Prostate gland (tissue), 2 donors: ENCODE data around the gene ASCL1. TPM values are rescaled to one million over a fixed set of nuclear protein-coding genes. Genes with fewer than 3 reads are reported as not detected.

Experiments used
- DNase-seq: peaks from one replicate; pipeline ENCODE4 v3.0.0-alpha.2; 2019; ENCODE audit warnings: low spot score
- H3K27ac ChIP-seq, 2 donors: fragments of 200-600 bp; sonication (generic); 2 replicates each; pipeline ENCODE4 v1.5.1; 2017 to 2019
- H3K27me3 ChIP-seq: fragments of 200-600 bp; sonication (generic); replicated peaks from 2 replicates; pipeline ENCODE4 v1.5.1; 2019; ENCODE audit not compliant: insufficient read depth
- H3K36me3 ChIP-seq, 2 donors: fragments of 200-600 bp; sonication (generic); 1 replicate in 1 of 2; 2 replicates in 1 of 2; pipeline versions ENCODE4 v1.5.1 to v1.8.1; 2017 to 2019
- H3K4me1 ChIP-seq: fragments of 200-600 bp; sonication (generic); replicated peaks from 2 replicates; pipeline ENCODE4 v1.5.1; 2019
- H3K4me3 ChIP-seq, 2 donors: fragments of 200-600 bp; sonication (generic); 2 replicates each; pipeline ENCODE4 v1.5.1; 2017 to 2019
- H3K9me3 ChIP-seq: fragments of 200-600 bp; sonication (generic); 2 replicates; pipeline ENCODE4 v1.5.1; 2017
- POLR2A ChIP-seq: fragments of 450-650 bp; IDR thresholded peaks from one replicate; pipeline ENCODE4 v1.6.1; 2016; ENCODE audit warnings: antibody characterized with exemption, mild to moderate bottlenecking
- POLR2AphosphoS5 ChIP-seq: sonication (generic); formaldehyde crosslinking; IDR thresholded peaks from one replicate; pipeline ENCODE4 v1.6.1; 2017; ENCODE audit warnings: antibody characterized with exemption
- WGBS: methylation state at CpG from one replicate; pipeline ENCODE4 v1.1.5; 2018; 5-methylcytosine and 5-hydroxymethylcytosine counted together
- intact Hi-C: fragments of 100-400 bp; cut with DNase I; formaldehyde crosslinking; loops from one replicate; pipeline ENCODE4 v1.14.2; 2022
- total RNA-seq, 2 donors: library from RNA; depleted of rRNA; stranded (reverse); fragments of >200 nt; gene quantifications; one replicate each; pipeline ENCODE4 v1.1.0, GENCODE V29; 2016
- TF ChIP-seq, protein P1 (sequence below), 4 experiments: fragments of 200-600 bp in 2 of 4; fragments of 450-650 bp in 2 of 4; sonication (generic) in 2 of 4; IDR thresholded peaks; 1 replicate in 3 of 4; 2 replicates in 1 of 4; pipeline ENCODE4 v1.5.1; 2016 to 2019; ENCODE audit warnings: antibody characterized with exemption in 4 of 4, mild to moderate bottlenecking in 2 of 4, moderate library complexity in 2 of 4

ASCL1 gene
- total RNA-seq, 2 donors from 2014 or later, result 0.34 to 0.50 TPM

DNA sequence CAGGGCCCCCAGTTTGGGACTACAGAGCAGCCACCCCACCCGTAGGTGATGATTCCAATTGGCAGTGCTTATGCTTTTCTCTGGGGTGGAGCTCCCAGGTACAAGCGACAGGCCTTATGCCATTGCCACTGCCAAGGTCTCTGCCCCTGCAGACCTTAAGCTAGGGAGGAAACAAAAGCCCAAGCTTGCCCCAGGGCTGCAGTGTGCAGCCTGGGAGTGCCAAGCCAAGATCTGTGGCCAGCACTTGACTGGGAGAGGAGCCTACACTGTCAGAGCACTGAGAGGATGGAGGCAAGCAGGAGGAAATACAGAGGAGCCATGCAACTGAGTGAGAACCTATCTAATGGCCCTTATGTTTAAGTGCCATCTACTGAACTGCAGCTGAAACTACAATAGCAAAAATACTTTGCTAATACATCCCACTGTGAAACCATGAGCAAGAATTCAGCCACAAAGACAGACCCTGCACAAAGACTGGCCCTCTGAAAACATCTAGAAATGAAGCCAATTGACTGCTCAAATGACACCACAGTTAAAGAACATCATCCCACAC lies 17.7 kb upstream of the ASCL1 start:
- Histone ChIP-seq H3K27me3 (no peaks in the 10 kb centered on the region), H3K27ac (no peak overlapping the region), H3K9me3 (no peaks in the 10 kb centered on the region), H3K4me1 (no peaks in the 10 kb centered on the region), H3K36me3 (no peaks in the 10 kb centered on the region), H3K4me3 (no peak overlapping the region)
- 89% methylated on average over 2 of the region's 2 CpGs for WGBS
- no peak for TF ChIP-seq POLR2AphosphoS5
- no peak for DNase-seq
- intact Hi-C loops, result no loop called here

DNA sequence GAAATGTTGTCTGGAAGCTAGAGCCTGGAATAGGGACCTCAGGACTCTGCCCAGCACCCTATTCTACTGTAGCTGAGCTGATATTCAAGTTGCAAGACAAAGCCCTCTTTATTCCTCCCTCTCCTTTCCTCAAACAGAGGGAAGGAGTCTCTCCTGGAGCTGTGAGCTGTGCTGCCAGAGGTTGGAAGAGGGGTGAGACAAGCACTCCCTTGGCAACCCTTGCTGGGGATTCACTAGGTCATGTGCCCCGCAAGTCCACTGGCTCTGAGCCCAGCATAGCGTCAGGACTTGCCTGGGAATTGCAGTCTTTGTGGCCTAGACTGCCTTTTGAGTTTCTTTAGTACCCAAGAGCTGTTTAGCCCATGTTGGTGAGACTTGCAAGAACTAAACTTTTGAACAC lies 11.4 kb upstream of the ASCL1 start:
- WGBS, result 35% methylated on average over 2 of the region's 2 CpGs
- no peak for DNase-seq
- intact Hi-C loops, result loop anchor here (5.0 kb wide), 1 partner anchor 601 kb away; no protein-coding TSS in a partner anchor

DNA sequence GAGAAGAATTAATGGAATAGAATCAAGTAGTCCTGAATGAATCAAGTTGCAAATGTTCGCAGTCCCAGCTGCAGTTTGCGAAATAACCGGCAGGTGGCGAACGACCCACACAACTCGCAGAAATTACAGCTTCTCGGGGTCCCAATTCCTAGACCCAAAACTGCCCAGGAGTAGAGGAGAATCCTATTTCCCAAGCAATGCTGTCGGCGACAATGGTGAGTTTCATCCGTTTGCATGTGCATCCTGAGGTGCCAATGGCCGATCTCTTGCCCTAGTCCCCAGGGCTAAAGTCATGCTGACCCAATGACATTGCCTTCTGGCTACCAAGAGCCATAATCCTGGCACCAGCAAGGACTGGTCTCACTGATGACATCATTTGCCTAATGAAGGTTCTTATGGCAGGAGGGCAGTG lies 8.5 kb upstream of the ASCL1 start:
- WGBS, result 2% methylated on average over 11 of the region's 11 CpGs
- no peak overlapping the region for H3K4me3 ChIP-seq
- H3K4me1 ChIP-seq, result no peaks in the 10 kb centered on the region
- no peak overlapping the region for H3K27ac ChIP-seq
- no peaks in the 10 kb centered on the region for H3K9me3 ChIP-seq
- TF ChIP-seq POLR2A (no peak), POLR2AphosphoS5 (no peak)
- TF ChIP-seq, protein P1, sequence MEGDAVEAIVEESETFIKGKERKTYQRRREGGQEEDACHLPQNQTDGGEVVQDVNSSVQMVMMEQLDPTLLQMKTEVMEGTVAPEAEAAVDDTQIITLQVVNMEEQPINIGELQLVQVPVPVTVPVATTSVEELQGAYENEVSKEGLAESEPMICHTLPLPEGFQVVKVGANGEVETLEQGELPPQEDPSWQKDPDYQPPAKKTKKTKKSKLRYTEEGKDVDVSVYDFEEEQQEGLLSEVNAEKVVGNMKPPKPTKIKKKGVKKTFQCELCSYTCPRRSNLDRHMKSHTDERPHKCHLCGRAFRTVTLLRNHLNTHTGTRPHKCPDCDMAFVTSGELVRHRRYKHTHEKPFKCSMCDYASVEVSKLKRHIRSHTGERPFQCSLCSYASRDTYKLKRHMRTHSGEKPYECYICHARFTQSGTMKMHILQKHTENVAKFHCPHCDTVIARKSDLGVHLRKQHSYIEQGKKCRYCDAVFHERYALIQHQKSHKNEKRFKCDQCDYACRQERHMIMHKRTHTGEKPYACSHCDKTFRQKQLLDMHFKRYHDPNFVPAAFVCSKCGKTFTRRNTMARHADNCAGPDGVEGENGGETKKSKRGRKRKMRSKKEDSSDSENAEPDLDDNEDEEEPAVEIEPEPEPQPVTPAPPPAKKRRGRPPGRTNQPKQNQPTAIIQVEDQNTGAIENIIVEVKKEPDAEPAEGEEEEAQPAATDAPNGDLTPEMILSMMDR (IDR thresholded peaks at IDR 0.05), result peak; percentile 63 to 78 (median 66)
- H3K27me3 ChIP-seq, result peaks cover 3% of the 10 kb centered on the region
- no peak for DNase-seq
- intact Hi-C loops, result loop anchor here (5.0 kb wide), 1 partner anchor 598 kb away; no protein-coding TSS in a partner anchor
- no peaks in the 10 kb centered on the region for H3K36me3 ChIP-seq

More for the DNA sequence above, 11.4 kb upstream of the ASCL1 start:
- H3K9me3 ChIP-seq, result no peaks in the 10 kb centered on the region
- H3K36me3 ChIP-seq, result no peaks in the 10 kb centered on the region
- no peak overlapping the region for H3K27ac ChIP-seq
- peaks cover 3% of the 10 kb centered on the region for H3K27me3 ChIP-seq
- TF ChIP-seq, protein P1 (IDR thresholded peaks at IDR 0.05), result no peak
- TF ChIP-seq POLR2AphosphoS5, result no peak
- no peak for TF ChIP-seq POLR2A
- H3K4me3 ChIP-seq, result no peak overlapping the region
- no peaks in the 10 kb centered on the region for H3K4me1 ChIP-seq

DNA sequence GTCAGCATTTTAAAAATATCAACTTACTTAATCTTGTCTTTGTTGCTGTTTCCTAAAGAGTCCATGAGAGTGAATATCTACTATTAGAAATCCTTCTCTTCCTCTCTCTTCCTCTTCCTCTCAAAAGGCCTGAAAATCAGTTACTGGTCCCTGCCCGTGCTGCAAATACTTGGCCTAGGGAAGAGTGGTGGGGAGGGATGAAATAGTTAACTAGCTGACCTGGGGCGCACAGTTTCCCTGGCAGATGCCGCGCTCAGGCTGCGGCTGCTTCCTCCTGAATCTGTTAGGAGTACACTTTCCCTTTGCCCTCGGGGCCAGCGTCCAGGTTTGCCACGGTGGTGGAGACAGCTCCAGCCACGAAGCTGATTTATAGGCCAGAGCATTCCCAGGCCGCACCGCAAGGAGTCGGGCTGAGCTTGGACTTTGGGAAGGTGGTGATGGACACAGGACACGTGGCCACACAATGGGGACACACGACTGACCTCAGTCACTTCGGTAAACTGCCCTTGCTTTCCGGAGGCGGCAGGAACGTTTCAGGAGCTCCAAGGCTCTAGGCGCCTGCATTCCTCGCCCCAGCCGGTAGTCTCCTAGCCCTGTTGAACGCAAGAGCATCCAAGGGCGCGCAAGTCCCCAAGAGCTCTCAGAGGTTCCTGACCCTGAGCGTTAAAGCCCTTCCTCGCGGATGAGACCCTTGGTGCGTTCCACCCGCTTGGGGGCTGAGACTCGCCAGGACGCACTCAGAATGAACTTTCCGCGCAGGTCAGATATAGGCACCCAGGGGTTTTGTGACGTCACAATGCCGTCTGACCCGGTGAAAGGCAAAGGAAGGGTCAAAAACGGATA lies 7.1 kb upstream of the ASCL1 start:
- no peak overlapping the region for H3K27ac ChIP-seq
- H3K4me3 ChIP-seq, result no peak overlapping the region
- H3K27me3 ChIP-seq, result peaks cover 4% of the 10 kb centered on the region
- H3K4me1 ChIP-seq, result no peaks in the 10 kb centered on the region
- no peaks in the 10 kb centered on the region for H3K36me3 ChIP-seq
- intact Hi-C loops, result no loop called here
- H3K9me3 ChIP-seq, result no peaks in the 10 kb centered on the region
- no peak for TF ChIP-seq POLR2AphosphoS5
- TF ChIP-seq POLR2A, result no peak
- TF ChIP-seq, protein P1 (IDR thresholded peaks at IDR 0.05), result no peak
- WGBS, result 7% methylated on average over 37 of the region's 37 CpGs
- no peak for DNase-seq

DNA sequence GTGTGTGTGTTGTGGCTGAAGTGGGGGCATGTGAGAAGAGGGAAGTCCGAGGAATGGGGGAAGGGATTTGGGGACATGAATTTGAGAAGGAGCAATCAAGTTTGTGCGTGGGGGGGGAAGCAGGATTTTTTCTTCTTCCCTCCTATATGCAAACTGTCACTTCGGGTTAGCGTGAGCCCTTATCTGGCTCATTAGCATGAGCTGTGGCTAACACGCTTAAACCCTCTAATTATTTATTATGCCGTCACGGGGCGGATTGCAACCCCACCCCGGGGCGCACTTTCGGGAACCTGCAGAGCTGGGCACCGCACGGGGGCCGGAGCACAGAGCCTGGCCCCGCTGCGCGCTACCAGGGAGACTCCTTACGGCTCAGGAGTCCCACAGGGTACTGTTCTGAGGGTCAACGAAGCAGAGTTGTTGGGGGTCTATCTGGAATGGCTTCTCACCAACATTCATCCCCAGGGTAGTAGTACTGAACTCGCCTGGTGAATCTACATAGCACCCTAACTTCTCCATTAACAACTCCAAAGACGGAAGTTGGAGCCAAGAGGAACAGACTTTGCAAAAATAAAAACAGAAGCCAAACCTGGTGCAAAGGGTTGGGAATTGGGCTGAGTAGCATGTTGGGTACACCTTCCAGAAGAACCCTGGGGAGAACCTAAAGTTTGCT lies 6.4 kb upstream of the ASCL1 start:
- H3K4me1 ChIP-seq, result no peaks in the 10 kb centered on the region
- H3K27ac ChIP-seq, result no peak overlapping the region
- intact Hi-C loops, result no loop called here
- no peak for DNase-seq
- H3K27me3 ChIP-seq, result peaks cover 6% of the 10 kb centered on the region
- TF ChIP-seq, protein P1 (IDR thresholded peaks at IDR 0.05), result no peak
- TF ChIP-seq POLR2AphosphoS5 (no peak), POLR2A (no peak)
- H3K4me3 ChIP-seq, result no peak overlapping the region
- no peaks in the 10 kb centered on the region for H3K36me3 ChIP-seq
- H3K9me3 ChIP-seq, result no peaks in the 10 kb centered on the region
- WGBS, result 9% methylated on average over 21 of the region's 21 CpGs
